ENCODE measurements around the gene CLECL1. TPM values are rescaled to one million over a fixed set of nuclear protein-coding genes. Genes with fewer than 3 reads are reported as not detected.

The CLECL1 gene
- total RNA-seq, result 1 to 10 TPM in 1 of 4 donors, under 1 TPM in 1, not detected in 2; 0.68 to 1.3 TPM

GRCh38 chr12:9732921-9733461 lies at the start of gene CLECL1:
Gene CLECL1 (minus strand): TSS chr12:9733097.
- TF ChIP-seq CTCF (IDR thresholded peaks at IDR 0.05; ENCODE audit: low read depth), result no peak

GRCh38 chr12:9781360-9781759 lies 48.5 kb upstream of the CLECL1 start:
- TF ChIP-seq CTCF (IDR thresholded peaks at IDR 0.05; ENCODE audit: low read depth), result no peak

DNA sequence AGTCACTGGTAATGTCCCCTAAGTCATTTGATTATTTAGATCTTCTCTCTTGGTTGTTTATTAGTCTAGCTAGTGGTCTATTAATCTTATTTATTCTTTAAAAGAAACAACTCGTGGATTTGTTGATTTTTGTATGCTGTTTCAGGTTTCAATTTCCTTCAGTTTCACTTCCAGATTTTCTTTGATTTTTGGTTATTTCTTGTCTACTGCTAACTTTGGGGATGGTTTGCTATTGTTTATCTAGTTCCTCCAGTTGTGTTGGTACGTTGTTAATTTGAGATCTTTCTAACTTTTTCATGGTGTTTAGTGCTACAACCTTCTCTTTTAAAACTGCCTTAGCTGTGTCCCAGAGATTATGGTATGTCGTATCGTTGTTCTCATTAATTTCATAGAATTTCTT lies 46.3 kb upstream of the CLECL1 start:
- no peak for TF ChIP-seq CTCF (IDR thresholded peaks at IDR 0.05; ENCODE audit: low read depth)

DNA sequence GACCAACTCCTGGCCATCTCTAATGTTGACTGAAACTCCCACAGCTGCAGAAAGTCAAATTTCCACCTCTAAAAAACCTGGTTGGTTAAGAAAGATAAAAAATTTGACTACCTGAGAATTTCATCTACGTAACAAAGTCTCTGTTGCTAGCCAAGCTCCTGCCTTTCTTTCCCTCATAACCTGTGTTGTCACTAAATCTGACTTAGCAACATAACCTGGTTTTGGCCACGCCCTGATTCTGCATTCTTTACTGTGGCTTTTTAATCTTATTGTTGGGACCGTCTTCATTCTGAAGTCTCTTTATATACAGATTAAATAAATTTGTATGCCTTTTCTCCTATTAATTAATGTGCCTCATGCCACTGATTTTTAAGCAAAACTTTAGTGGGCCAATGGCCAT lies 43.9 kb upstream of the CLECL1 start:
- no peak for TF ChIP-seq CTCF (IDR thresholded peaks at IDR 0.05; ENCODE audit: low read depth)

- TF ChIP-seq CTCF (IDR thresholded peaks at IDR 0.05; ENCODE audit: low read depth), result no peak
These were observed 40.5 kb upstream of the CLECL1 start for GRCh38 chr12:9773216-9773877.

GRCh38 chr12:9763025-9763424 lies 30.1 kb upstream of the CLECL1 start:
- no peak for TF ChIP-seq CTCF (IDR thresholded peaks at IDR 0.05; ENCODE audit: low read depth)

- TF ChIP-seq CTCF (IDR thresholded peaks at IDR 0.05; ENCODE audit: low read depth), result no peak
These were observed 29.5 kb upstream of the CLECL1 start for GRCh38 chr12:9762369-9762768.

All from subcutaneous adipose tissue (tissue), 4 donors.